GM19397 (cell line): Measurements from ENCODE around the gene COA8.

Experiments
- ATAC-seq: cut with Tn5 transposase; IDR thresholded peaks from one replicate; pipeline ENCODE4 v1.9.1; 2021; ENCODE audit warnings: mild to moderate bottlenecking, moderate library complexity; ENCODE audit not compliant: unreplicated experiment

The COA8 gene, protein sequence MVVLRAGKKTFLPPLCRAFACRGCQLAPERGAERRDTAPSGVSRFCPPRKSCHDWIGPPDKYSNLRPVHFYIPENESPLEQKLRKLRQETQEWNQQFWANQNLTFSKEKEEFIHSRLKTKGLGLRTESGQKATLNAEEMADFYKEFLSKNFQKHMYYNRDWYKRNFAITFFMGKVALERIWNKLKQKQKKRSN

DNA sequence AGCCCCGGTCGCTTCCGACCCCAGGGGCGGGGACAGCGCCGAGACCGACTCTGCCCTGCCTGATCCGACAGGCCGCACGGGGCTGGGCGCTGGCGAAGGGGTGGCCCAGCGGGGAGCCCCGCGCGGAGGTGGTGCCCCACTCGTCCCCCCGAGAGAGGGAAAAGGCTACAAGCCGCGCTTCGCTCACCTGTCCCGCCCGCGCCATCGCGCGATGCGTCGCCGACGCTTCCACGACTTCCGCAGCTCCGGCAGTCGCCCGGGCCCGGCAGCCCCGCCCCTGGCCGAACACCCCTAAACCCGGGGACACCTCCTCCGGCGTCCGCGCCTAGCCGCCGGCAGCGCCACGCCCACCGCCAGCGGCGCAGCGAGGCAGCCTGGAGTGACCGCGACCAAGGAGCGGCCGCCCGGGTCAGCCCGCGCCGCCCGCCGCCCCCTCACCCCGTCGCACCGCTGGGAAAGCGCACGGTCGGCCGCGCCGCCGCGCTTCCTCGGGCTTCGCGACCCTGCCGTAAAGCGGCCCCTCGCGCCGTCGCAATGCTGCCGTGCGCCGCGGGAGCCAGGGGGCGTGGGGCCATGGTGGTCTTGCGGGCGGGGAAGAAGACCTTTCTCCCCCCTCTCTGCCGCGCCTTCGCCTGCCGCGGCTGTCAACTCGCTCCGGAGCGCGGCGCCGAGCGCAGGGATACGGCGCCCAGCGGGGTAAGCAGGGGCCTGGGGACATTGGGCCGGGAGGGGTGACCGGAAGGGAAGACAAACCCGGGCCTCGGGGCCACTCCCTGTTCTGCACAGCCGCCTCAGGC lies at the start of gene COA8, which contains the start of gene BAG5:
TSS of gene COA8 (plus strand) at position 532 of the 797 bp plus-strand sequence. CDS start at position 574, 42 bp downstream.
TSS of gene BAG5 (minus strand) at position 229 of the 797 bp plus-strand sequence. CDS start 1,493 bp downstream, outside the sequence.
- peak; percentile 81 for ATAC-seq

- ATAC-seq = no peak
These were observed 48.0 kb upstream of the COA8 start for GRCh38 chr14:103514596-103515421.

DNA sequence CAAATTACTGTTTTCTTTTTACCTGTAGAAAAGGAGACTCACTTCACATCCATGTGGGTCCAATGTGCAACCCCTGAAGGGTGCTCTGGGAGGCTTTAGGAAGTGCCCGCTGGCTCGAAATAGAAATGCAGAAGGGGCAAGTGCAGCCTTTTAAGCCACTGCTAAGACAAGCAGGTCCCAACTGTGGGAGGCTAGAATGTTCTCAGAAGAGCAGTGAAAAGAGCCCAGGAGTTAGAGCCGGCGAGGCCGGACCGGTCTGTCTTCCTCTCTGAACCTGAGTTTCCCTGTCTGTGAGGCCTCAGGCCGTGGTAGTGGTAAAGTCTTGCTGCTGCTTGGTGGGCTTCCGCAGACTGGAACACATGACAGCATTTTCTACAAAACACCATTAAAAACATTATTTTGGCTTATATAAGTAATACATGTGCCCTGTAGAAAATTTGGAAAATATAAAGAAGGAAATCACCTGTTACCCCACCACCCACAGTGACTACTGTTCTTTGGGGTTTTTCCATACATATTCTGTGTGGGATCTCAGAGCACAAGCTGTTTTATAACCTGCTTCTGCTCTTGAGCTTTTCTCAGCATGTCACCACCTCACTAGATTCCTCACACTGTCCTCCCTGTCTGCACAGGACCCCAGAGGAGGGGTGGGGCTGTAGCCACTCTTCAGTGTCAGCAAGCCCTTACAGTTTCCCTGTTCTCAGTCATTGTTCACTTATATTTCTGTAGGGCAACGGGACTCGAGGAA lies 46.2 kb upstream of the COA8 start:
- ATAC-seq = no peak

- ATAC-seq = no peak
These were observed 45.6 kb upstream of the COA8 start for GRCh38 chr14:103517174-103517566.

- ATAC-seq = no peak
These were observed 44.9 kb upstream of the COA8 start for GRCh38 chr14:103517721-103518421.

GRCh38 chr14:103518422-103519042 lies 44.2 kb upstream of the COA8 start:
- no peak for ATAC-seq

GRCh38 chr14:103519043-103519836 lies 43.5 kb upstream of the COA8 start:
- no peak for ATAC-seq

- no peak for ATAC-seq
These were observed 42.9 kb upstream of the COA8 start for GRCh38 chr14:103519837-103520212.

- ATAC-seq = no peak
These were observed 42.5 kb upstream of the COA8 start for GRCh38 chr14:103520269-103520656.

GRCh38 chr14:103520657-103521437 lies 41.9 kb upstream of the COA8 start:
- ATAC-seq = no peak

GRCh38 chr14:103521438-103521950 lies 41.3 kb upstream of the COA8 start:
- ATAC-seq = no peak

DNA sequence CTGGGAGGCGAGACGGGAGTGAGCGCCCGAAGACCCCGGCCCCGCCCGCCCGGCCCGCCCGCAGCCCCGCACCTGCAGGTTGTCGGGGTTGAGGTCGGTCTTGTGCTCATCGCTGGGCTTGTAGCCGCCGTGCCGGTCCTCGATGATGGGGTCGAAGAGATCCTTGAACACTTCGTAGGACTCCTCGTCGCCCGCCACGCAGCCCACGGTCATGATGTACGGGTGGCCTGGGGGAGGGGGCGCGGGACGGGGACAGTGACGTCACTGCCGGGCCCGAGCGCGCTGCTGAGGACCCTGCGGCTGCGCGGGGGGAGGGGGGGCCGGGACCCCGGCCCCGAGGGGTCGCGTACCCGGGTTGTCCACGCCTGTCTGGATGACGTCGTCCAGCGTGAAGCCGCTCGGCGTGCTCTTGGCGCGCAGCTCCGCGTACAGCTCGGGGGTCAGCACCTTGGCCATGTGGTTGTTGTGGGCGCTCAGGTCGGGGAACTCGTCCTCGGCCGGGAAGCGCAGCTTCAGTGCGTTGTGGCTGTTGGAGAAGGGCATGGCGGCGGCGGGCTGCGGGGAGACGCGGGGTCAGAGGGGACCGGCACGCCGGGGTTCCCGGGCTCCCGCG lies 40.7 kb upstream of the COA8 start:
- ATAC-seq = no peak

DNA sequence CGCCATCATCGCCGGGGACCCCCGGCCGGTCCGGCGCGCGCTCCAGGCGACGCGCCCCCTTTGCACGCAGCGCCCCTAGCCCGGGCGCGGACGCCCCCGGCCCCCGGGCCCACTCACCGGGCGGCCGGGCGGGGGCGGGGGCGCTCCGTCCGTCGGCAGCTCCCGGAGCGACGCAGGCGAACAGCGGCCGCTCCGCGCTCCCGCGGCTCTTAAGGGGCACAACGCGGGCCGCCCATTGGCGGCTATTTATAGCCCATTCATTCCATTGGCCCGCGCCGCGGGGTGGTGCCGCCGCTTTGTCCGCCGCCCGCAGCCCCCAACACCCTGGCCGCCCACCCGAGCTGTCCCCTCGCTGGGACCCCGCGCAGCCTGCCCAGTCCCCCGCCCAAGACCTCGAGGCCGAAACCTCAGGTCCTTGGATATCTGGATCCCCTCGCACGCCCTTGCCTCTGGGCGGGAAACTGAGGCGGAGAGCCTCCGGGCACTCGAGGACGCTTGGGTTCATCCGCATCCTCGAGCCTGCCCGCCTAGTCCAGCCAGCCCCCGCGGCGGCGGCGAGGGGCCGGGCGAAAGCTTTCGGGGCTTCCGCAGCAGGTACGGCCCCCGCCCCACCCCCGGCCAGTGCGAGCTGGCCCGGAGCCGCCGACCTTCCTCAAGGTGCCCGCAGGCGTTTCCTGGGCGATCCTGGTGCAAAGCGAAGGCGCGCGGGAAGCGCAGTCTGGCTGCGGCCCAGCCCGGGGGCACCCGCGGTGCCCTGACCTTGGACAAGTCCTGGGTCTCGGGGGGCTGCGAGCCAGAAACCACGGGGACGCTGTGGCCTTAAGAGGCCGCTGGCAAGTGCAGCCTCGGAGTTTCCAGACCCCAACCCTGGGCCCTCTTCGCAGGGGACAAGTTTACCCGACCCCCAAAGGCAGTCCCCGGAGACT lies 39.8 kb upstream of the COA8 start, which contains the start of gene CKB:
TSS of gene CKB (minus strand) at position 182 of the 926 bp plus-strand sequence. CDS start 337 bp downstream, outside the sequence.
- no peak for ATAC-seq

- no peak for ATAC-seq
These were observed 39.2 kb upstream of the COA8 start for GRCh38 chr14:103523575-103523954.

- no peak for ATAC-seq
These were observed 38.5 kb upstream of the COA8 start for GRCh38 chr14:103524002-103524935.
